Neural cell (in vitro differentiated cells): ENCODE measurements around the gene PRPF40B. TPM values are rescaled to one million over a fixed set of nuclear protein-coding genes. Genes with fewer than 3 reads are reported as not detected.

Experiments
- H2AFZ ChIP-seq: fragments of 200-600, 300-800 bp; sonication (generic), shearing (Covaris generic); 2 replicates; pipeline ENCODE4 v1.6.0; 2014; ENCODE audit warnings: low read depth, mild to moderate bottlenecking, antibody characterized with exemption, low read length, moderate library complexity
- H3F3A ChIP-seq: fragments of 200-600 bp; shearing (Covaris generic); 2 replicates; pipeline ENCODE4 v1.6.1; 2016; ENCODE audit warnings: mild to moderate bottlenecking, moderate library complexity, mixed read lengths, antibody characterized with exemption, low read length; ENCODE audit not compliant: insufficient read depth, poor library complexity, severe bottlenecking
- H3K27ac ChIP-seq: fragments of 200-600, 300-800 bp; sonication (generic), shearing (Covaris generic); 2 replicates; pipeline ENCODE4 v1.5.1; 2014; ENCODE audit warnings: mild to moderate bottlenecking, low read length, moderate library complexity
- H3K27me3 ChIP-seq: fragments of 300-800, 200-600 bp; sonication (generic), shearing (Covaris generic); 2 replicates; pipeline ENCODE4 v1.6.0; 2014; ENCODE audit warnings: mild to moderate bottlenecking, low read depth, low read length, moderate library complexity; ENCODE audit not compliant: insufficient read depth
- H3K36me3 ChIP-seq: fragments of 300-800, 200-600 bp; sonication (generic), shearing (Covaris generic); 2 replicates; pipeline ENCODE4 v1.5.1; 2014; ENCODE audit warnings: mild to moderate bottlenecking, antibody characterized with exemption, low read length, moderate library complexity; ENCODE audit not compliant: insufficient read depth
- H3K4me2 ChIP-seq: fragments of 300-800, 200-600 bp; sonication (generic), shearing (Covaris generic); 2 replicates; pipeline ENCODE4 v1.6.0; 2014; ENCODE audit warnings: mild to moderate bottlenecking, low read length
- H3K4me3 ChIP-seq: fragments of 300-800, 200-600 bp; sonication (generic), shearing (Covaris generic); 2 replicates; pipeline ENCODE4 v1.5.1; 2014; ENCODE audit warnings: mild to moderate bottlenecking, low read length, moderate library complexity
- H3K79me2 ChIP-seq: fragments of 200-600 bp; shearing (Covaris generic); replicated peaks from 2 replicates; pipeline ENCODE4 v1.6.0; 2014; ENCODE audit warnings: mild to moderate bottlenecking, low read length, moderate library complexity; ENCODE audit not compliant: insufficient read depth
- H3K9ac ChIP-seq: fragments of 300-800, 200-600 bp; sonication (generic), shearing (Covaris generic); 2 replicates; pipeline ENCODE4 v1.6.1; 2016; ENCODE audit warnings: mild to moderate bottlenecking, low read length, mixed read lengths
- H3K9me2 ChIP-seq: fragments of 200-600 bp; shearing (Covaris generic); 2 replicates; pipeline ENCODE4 v1.6.1; 2016; ENCODE audit warnings: mild to moderate bottlenecking, low read length, mixed read lengths; ENCODE audit not compliant: insufficient read depth
- H3K9me3 ChIP-seq: fragments of 200-600, 300-800 bp; sonication (generic), shearing (Covaris generic); 2 replicates; pipeline ENCODE4 v1.6.1; 2016; ENCODE audit warnings: mild to moderate bottlenecking, mixed run types, low read length, moderate library complexity, mixed read lengths
- H4K20me1 ChIP-seq: fragments of 200-600 bp; shearing (Covaris generic); 2 replicates; pipeline ENCODE4 v1.6.1; 2016; ENCODE audit warnings: mild to moderate bottlenecking, mixed run types; ENCODE audit not compliant: insufficient read depth
- CTCF ChIP-seq: fragments of 450-650 bp; IDR thresholded peaks from 2 replicates; pipeline ENCODE4 v1.5.1; 2014; ENCODE audit warnings: antibody characterized with exemption, mild to moderate bottlenecking, moderate library complexity; ENCODE audit not compliant: poor library complexity, severe bottlenecking
- EP300 ChIP-seq: fragments of 450-650 bp; conservative IDR thresholded peaks from 2 replicates; pipeline ENCODE4 v1.6.1; 2014; ENCODE audit warnings: antibody characterized with exemption, mild to moderate bottlenecking, moderate library complexity; ENCODE audit not compliant: poor library complexity, severe bottlenecking
- MXI1 ChIP-seq: fragments of 450-650 bp; conservative IDR thresholded peaks from 2 replicates; pipeline ENCODE4 v1.6.1; 2014; ENCODE audit warnings: antibody characterized with exemption, mild to moderate bottlenecking; ENCODE audit not compliant: poor library complexity, severe bottlenecking
- POLR2AphosphoS5 ChIP-seq: IDR thresholded peaks from 2 replicates; pipeline ENCODE4 v1.6.1; 2012
- RAD21 ChIP-seq: fragments of 450-650 bp; conservative IDR thresholded peaks from 2 replicates; pipeline ENCODE4 v1.6.1; 2014; ENCODE audit warnings: antibody characterized with exemption, mild to moderate bottlenecking, moderate library complexity
- SMC3 ChIP-seq: fragments of 450-650 bp; conservative IDR thresholded peaks from 2 replicates; pipeline ENCODE4 v1.6.1; 2014; ENCODE audit warnings: antibody characterized with exemption, mild to moderate bottlenecking, moderate library complexity; ENCODE audit not compliant: poor library complexity
- TAF1 ChIP-seq: IDR thresholded peaks from 2 replicates; pipeline ENCODE4 v1.6.1; 2012; ENCODE audit warnings: low read depth
- polyA plus RNA-seq: library from polyadenylated mRNA; depleted of rRNA; stranded (reverse); fragments of >200 nt; gene quantifications from 2 replicates; pipeline ENCODE4 v1.2.3, GENCODE V29; 2014
- TF ChIP-seq, protein P1 (sequence below): IDR thresholded peaks from 2 replicates; pipeline ENCODE4 v1.6.1; 2012; ENCODE audit warnings: borderline replicate concordance

The PRPF40B gene
- polyA plus RNA-seq, 1 donor from 2014 or later, result 42.0 TPM

GRCh38 chr12:49612210-49612609 lies 11.2 kb upstream of the PRPF40B start:
- Histone ChIP-seq H3K79me2 (no peaks in the 10 kb centered on the region), H3F3A (no peaks in the 10 kb centered on the region), H3K27me3 (no peaks in the 10 kb centered on the region), H3K27ac (no peak overlapping the region), H3K9me3 (no peaks in the 10 kb centered on the region), H3K9me2 (no peaks in the 10 kb centered on the region), H3K4me2 (no peak overlapping the region), H3K36me3 (no peaks in the 10 kb centered on the region), H3K9ac (no peak overlapping the region), H3K4me3 (no peak overlapping the region), H2AFZ (no peak overlapping the region), H4K20me1 (no peaks in the 10 kb centered on the region)
- TF ChIP-seq POLR2AphosphoS5 (no peak), EP300 (no peak)

- Histone ChIP-seq H2AFZ (no peak overlapping the region), H3K9me3 (no peaks in the 10 kb centered on the region), H3K27ac (no peak overlapping the region), H4K20me1 (no peaks in the 10 kb centered on the region), H3K9me2 (no peaks in the 10 kb centered on the region), H3K4me2 (no peak overlapping the region), H3K27me3 (no peaks in the 10 kb centered on the region), H3K36me3 (no peaks in the 10 kb centered on the region), H3F3A (no peaks in the 10 kb centered on the region), H3K79me2 (no peaks in the 10 kb centered on the region), H3K9ac (no peak overlapping the region), H3K4me3 (no peak overlapping the region)
- TF ChIP-seq RAD21, result no peak
- no peak for TF ChIP-seq CTCF
- TF ChIP-seq POLR2AphosphoS5, result no peak
- TF ChIP-seq, protein P1, sequence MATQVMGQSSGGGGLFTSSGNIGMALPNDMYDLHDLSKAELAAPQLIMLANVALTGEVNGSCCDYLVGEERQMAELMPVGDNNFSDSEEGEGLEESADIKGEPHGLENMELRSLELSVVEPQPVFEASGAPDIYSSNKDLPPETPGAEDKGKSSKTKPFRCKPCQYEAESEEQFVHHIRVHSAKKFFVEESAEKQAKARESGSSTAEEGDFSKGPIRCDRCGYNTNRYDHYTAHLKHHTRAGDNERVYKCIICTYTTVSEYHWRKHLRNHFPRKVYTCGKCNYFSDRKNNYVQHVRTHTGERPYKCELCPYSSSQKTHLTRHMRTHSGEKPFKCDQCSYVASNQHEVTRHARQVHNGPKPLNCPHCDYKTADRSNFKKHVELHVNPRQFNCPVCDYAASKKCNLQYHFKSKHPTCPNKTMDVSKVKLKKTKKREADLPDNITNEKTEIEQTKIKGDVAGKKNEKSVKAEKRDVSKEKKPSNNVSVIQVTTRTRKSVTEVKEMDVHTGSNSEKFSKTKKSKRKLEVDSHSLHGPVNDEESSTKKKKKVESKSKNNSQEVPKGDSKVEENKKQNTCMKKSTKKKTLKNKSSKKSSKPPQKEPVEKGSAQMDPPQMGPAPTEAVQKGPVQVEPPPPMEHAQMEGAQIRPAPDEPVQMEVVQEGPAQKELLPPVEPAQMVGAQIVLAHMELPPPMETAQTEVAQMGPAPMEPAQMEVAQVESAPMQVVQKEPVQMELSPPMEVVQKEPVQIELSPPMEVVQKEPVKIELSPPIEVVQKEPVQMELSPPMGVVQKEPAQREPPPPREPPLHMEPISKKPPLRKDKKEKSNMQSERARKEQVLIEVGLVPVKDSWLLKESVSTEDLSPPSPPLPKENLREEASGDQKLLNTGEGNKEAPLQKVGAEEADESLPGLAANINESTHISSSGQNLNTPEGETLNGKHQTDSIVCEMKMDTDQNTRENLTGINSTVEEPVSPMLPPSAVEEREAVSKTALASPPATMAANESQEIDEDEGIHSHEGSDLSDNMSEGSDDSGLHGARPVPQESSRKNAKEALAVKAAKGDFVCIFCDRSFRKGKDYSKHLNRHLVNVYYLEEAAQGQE, result no peak
- TF ChIP-seq MXI1, result no peak
- TF ChIP-seq SMC3, result no peak
- no peak for TF ChIP-seq TAF1
These were observed 7.6 kb upstream of the PRPF40B start for GRCh38 chr12:49615725-49616124.

DNA sequence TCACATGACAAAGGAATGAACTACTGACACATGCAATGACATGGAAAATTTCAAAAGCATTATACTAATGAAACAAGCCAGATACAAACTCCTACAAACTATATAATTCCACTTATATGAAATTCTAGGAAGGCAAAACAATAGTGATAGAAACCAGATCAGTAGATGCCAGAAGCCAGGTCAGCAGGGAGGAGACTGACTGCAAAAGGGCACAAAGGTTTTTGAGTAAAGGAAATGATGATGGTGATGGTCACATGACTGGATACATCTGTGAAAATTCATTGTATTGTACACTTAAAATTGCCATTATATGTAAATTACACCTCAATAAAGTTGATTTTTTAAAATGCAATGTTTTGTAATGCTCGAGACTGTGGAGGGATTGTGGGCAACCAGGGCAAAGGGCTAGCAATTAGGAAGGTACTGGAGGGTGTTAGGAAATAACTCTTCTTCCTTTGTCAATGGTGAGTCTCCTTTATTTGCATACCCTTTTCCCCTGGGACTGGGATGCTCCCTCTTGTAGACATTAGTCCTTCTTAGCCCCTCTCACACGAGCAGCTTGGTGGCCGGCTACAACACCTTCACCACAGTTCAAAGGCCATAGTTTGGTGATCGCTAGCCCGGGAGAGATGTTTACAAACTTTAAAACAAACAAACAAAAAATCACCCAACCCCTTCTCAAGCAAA lies 6.7 kb upstream of the PRPF40B start:
- no peak for TF ChIP-seq POLR2AphosphoS5
- TF ChIP-seq EP300, result no peak
- no peaks in the 10 kb centered on the region for H3K27me3 ChIP-seq
- H2AFZ ChIP-seq, result no peak overlapping the region
- no peaks in the 10 kb centered on the region for H3F3A ChIP-seq
- no peaks in the 10 kb centered on the region for H3K9me2 ChIP-seq
- no peaks in the 10 kb centered on the region for H3K36me3 ChIP-seq
- no peaks in the 10 kb centered on the region for H3K9me3 ChIP-seq
- H3K27ac ChIP-seq, result no peak overlapping the region
- no peak overlapping the region for H3K9ac ChIP-seq
- H3K4me2 ChIP-seq, result no peak overlapping the region
- no peaks in the 10 kb centered on the region for H3K79me2 ChIP-seq
- H3K4me3 ChIP-seq, result no peak overlapping the region
- H4K20me1 ChIP-seq, result no peaks in the 10 kb centered on the region
